Loucy (cell line): Measurements from ENCODE around the gene OR5D16.
"Not testable (repeated sequence)": the region's sequence is repeated elsewhere in the genome, so short reads cannot be mapped to it uniquely, and the experiment has no call there.

Source experiments
- H2AFZ ChIP-seq: fragments of 200-600 bp; sonication (generic); 2 replicates; pipeline ENCODE4 v1.6.0; 2016; ENCODE audit warnings: antibody characterized with exemption, mild to moderate bottlenecking, low read length, moderate library complexity
- H3F3A ChIP-seq: fragments of 200-600 bp; 2 replicates; pipeline ENCODE4 v1.6.0; 2016; ENCODE audit warnings: antibody characterized with exemption, low read depth, mild to moderate bottlenecking
- H3K27me3 ChIP-seq: fragments of 200-600 bp; sonication (generic); 2 replicates; pipeline ENCODE4 v1.6.1; 2014; ENCODE audit warnings: low read length, mild to moderate bottlenecking; ENCODE audit not compliant: insufficient read depth, poor library complexity, severe bottlenecking
- H3K36me3 ChIP-seq: fragments of 200-600 bp; sonication (generic); 2 replicates; pipeline ENCODE4 v1.6.1; 2016; ENCODE audit warnings: low read length; ENCODE audit not compliant: insufficient read depth
- H3K4me1 ChIP-seq: fragments of 200-600 bp; sonication (generic); 2 replicates; pipeline ENCODE4 v1.5.1; 2014; ENCODE audit warnings: low read length, mild to moderate bottlenecking; ENCODE audit not compliant: insufficient read depth, poor library complexity, severe bottlenecking
- H3K4me2 ChIP-seq: fragments of 200-600 bp; sonication (generic); 2 replicates; pipeline ENCODE4 v1.6.0; 2014; ENCODE audit warnings: antibody characterized with exemption, low read length, low read depth, mild to moderate bottlenecking; ENCODE audit not compliant: poor library complexity, severe bottlenecking
- H3K4me3 ChIP-seq: fragments of 200-600 bp; sonication (generic); 2 replicates; pipeline ENCODE4 v1.5.1; 2014; ENCODE audit warnings: low read length, mild to moderate bottlenecking, mixed read lengths; ENCODE audit not compliant: poor library complexity, severe bottlenecking
- H3K79me2 ChIP-seq: fragments of 200-600 bp; sonication (generic); 2 replicates; pipeline ENCODE4 v1.6.1; 2014; ENCODE audit warnings: low read length; ENCODE audit not compliant: insufficient read depth
- H3K9ac ChIP-seq: fragments of 200-600 bp; sonication (generic); 2 replicates; pipeline ENCODE4 v1.6.0; 2014; ENCODE audit warnings: mild to moderate bottlenecking, low read depth, low read length, moderate library complexity; ENCODE audit not compliant: poor library complexity, severe bottlenecking
- H3K9me2 ChIP-seq: fragments of 200-600 bp; sonication (generic); replicated peaks from 2 replicates; pipeline ENCODE4 v1.6.1; 2016; ENCODE audit warnings: low read depth, low read length, mixed read lengths
- H3K9me3 ChIP-seq: fragments of 200-600 bp; sonication (generic); 2 replicates; pipeline ENCODE4 v1.6.1; 2014; ENCODE audit warnings: mild to moderate bottlenecking, antibody characterized with exemption, low read length, low read depth; ENCODE audit not compliant: insufficient read depth
- H4K20me1 ChIP-seq: fragments of 200-600 bp; sonication (generic); 2 replicates; pipeline ENCODE4 v1.6.0; 2014; ENCODE audit warnings: antibody characterized with exemption, low read length, mild to moderate bottlenecking; ENCODE audit not compliant: insufficient read depth, poor library complexity, severe bottlenecking

Gene OR5D16

DNA sequence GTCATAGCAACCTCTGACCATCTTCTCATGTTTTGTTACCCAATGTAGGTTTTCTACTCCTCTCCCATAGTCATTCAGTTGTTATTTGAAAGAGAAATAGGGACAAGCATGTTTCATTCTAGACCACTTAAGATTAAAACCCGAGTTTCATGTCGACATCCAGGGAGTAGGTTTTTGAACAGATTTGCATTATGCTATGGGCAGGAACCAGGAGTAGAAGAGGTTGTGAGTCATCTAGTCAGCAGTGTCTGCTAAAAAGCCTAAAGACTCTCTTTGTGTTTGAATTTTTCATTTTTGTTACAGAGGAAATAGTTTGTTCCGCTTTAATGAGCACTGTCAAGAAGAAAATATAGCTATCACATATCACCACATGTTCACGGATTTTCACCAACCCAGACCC, 46.4 kb downstream of the OR5D16 start:
- H3K9me3 ChIP-seq, H3K4me1 ChIP-seq, H4K20me1 ChIP-seq, H2AFZ ChIP-seq, H3K27me3 ChIP-seq, H3K36me3 ChIP-seq, H3K4me3 ChIP-seq, H3K79me2 ChIP-seq, H3F3A ChIP-seq, H3K9ac ChIP-seq, H3K4me2 ChIP-seq, H3K9me2 ChIP-seq: not testable (repeated sequence)

DNA sequence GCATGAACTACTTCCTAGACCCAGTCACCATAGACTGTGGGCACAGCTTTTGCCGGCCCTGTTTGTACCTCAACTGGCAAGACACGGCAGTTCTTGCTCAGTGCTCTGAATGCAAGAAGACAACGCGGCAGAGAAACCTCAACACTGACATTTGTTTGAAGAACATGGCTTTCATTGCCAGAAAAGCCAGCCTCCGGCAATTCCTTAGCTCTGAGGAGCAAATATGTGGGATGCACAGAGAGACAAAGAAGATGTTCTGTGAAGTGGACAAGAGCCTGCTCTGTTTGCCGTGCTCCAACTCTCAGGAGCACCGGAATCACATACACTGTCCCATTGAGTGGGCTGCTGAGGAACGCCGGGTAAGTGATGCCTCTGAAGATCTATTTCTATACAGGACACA, 46.9 kb downstream of the OR5D16 start:
- H3K4me3 ChIP-seq, H3K4me2 ChIP-seq, H3K4me1 ChIP-seq, H3K9me3 ChIP-seq, H3K36me3 ChIP-seq, H4K20me1 ChIP-seq, H3K79me2 ChIP-seq, H2AFZ ChIP-seq, H3K9me2 ChIP-seq, H3K27me3 ChIP-seq, H3K9ac ChIP-seq, H3F3A ChIP-seq: not testable (repeated sequence)
